CD14-positive monocyte (primary cell): ENCODE results near the gene PHF3. TPM values are rescaled to one million over a fixed set of nuclear protein-coding genes. Genes with fewer than 3 reads are reported as not detected.

ENCODE experiments used
- DNase-seq, 3 donors: peaks; one replicate each; pipeline ENCODE4 v3.0.0-alpha.2; 2011 to 2022
- H2AFZ ChIP-seq: 2 replicates; pipeline ENCODE4 v1.6.0; 2012; ENCODE audit warnings: mild to moderate bottlenecking, low read depth, low read length, inconsistent platforms; ENCODE audit not compliant: insufficient read depth, poor library complexity, severe bottlenecking
- H3K27ac ChIP-seq, 2 donors: 1 replicate in 1 of 2; 2 replicates in 1 of 2; pipeline ENCODE4 v1.5.1; 2012 to 2013; ENCODE audit warnings: low read length in 2 of 2, control low read depth in 1 of 2, inconsistent platforms in 1 of 2, low read depth in 1 of 2, mild to moderate bottlenecking in 1 of 2
- H3K27me3 ChIP-seq, 2 donors: one replicate each; pipeline versions ENCODE4 v1.6.0 to v1.6.1; 2011 to 2013; ENCODE audit warnings: low read length in 2 of 2; ENCODE audit not compliant: control insufficient read depth in 2 of 2, insufficient read depth in 2 of 2
- H3K36me3 ChIP-seq, 2 donors: replicated peaks in 1 of 2; 1 replicate in 1 of 2; 2 replicates in 1 of 2; pipeline versions ENCODE4 v1.5.1 to v1.6.1; 2012 to 2013; ENCODE audit warnings: low read length in 2 of 2, control low read depth in 1 of 2, inconsistent platforms in 1 of 2, mild to moderate bottlenecking in 1 of 2; ENCODE audit not compliant: insufficient read depth in 2 of 2, control insufficient read depth in 1 of 2
- H3K4me1 ChIP-seq, 2 donors: 1 replicate in 1 of 2; 2 replicates in 1 of 2; pipeline versions ENCODE4 v1.5.1 to v1.6.1; 2012 to 2013; ENCODE audit warnings: low read length in 2 of 2, control low read depth in 1 of 2, inconsistent platforms in 1 of 2, mild to moderate bottlenecking in 1 of 2, moderate library complexity in 1 of 2; ENCODE audit not compliant: insufficient read depth in 2 of 2, control insufficient read depth in 1 of 2
- H3K4me2 ChIP-seq: replicated peaks from 2 replicates; pipeline ENCODE3; 2012; ENCODE audit warnings: low read length, moderate library complexity, mild to moderate bottlenecking; ENCODE audit not compliant: poor library complexity, severe bottlenecking; ENCODE audit errors: extremely low read depth
- H3K4me3 ChIP-seq, 3 experiments: fragments of 200-600 bp in 1 of 3; sonication (generic) in 1 of 3; replicated peaks in 1 of 3; 1 replicate in 2 of 3; 2 replicates in 1 of 3; pipeline ENCODE4 v1.5.1; 2011 to 2013; ENCODE audit warnings: low read length in 3 of 3, mild to moderate bottlenecking in 3 of 3, control low read depth in 2 of 3, low read depth in 2 of 3, inconsistent platforms in 1 of 3, moderate library complexity in 1 of 3
- H3K79me2 ChIP-seq: 2 replicates; pipeline ENCODE4 v1.6.0; 2012; ENCODE audit warnings: mild to moderate bottlenecking, control low read depth, inconsistent platforms, low read length, moderate library complexity; ENCODE audit not compliant: insufficient read depth
- H3K9ac ChIP-seq: 2 replicates; pipeline ENCODE4 v1.6.0; 2017; ENCODE audit warnings: low read length, mild to moderate bottlenecking; ENCODE audit not compliant: insufficient read depth, poor library complexity, severe bottlenecking
- H3K9me3 ChIP-seq, 2 donors: replicated peaks in 1 of 2; 1 replicate in 1 of 2; 2 replicates in 1 of 2; pipeline versions ENCODE4 v1.5.1 to v1.6.1; 2012 to 2013; ENCODE audit warnings: low read length in 2 of 2, control low read depth in 1 of 2; ENCODE audit not compliant: control insufficient read depth in 1 of 2, insufficient read depth in 1 of 2
- H4K20me1 ChIP-seq: 2 replicates; pipeline ENCODE4 v1.6.0; 2012; ENCODE audit warnings: mild to moderate bottlenecking, low read length, control low read depth, moderate library complexity; ENCODE audit not compliant: insufficient read depth
- H3K27ac Mint-ChIP-seq, 7 donors: one replicate each; pipeline ENCODE4 v1.8.0; 2020; ENCODE audit warnings: mild to moderate bottlenecking in 7 of 7, mixed read lengths in 7 of 7, moderate library complexity in 6 of 7, inconsistent platforms in 2 of 7
- H3K27me3 Mint-ChIP-seq, 3 donors: one replicate each; pipeline ENCODE4 v1.8.0; 2021 to 2022; ENCODE audit warnings: low read depth in 3 of 3, mild to moderate bottlenecking in 3 of 3, mixed read lengths in 3 of 3, moderate library complexity in 3 of 3, inconsistent platforms in 1 of 3
- H3K36me3 Mint-ChIP-seq, 2 donors: one replicate each; pipeline ENCODE4 v1.8.0; 2020; ENCODE audit warnings: mixed read lengths in 2 of 2, inconsistent platforms in 1 of 2, mild to moderate bottlenecking in 1 of 2
- H3K4me1 Mint-ChIP-seq: one replicate; pipeline ENCODE4 v1.8.0; 2020; ENCODE audit warnings: mild to moderate bottlenecking, mixed read lengths
- H3K4me3 Mint-ChIP-seq, 2 donors: one replicate each; pipeline ENCODE4 v1.8.0; 2020; ENCODE audit warnings: mild to moderate bottlenecking in 2 of 2, mixed read lengths in 2 of 2, moderate library complexity in 1 of 2
- H3K9me3 Mint-ChIP-seq, 7 donors: one replicate each; pipeline ENCODE4 v1.8.0; 2020 to 2022; ENCODE audit warnings: mixed read lengths in 7 of 7, mild to moderate bottlenecking in 6 of 7, moderate library complexity in 6 of 7, inconsistent platforms in 2 of 7
- CTCF ChIP-seq: fragments of 200-600 bp; IDR thresholded peaks from one replicate; pipeline ENCODE4 v1.8.0; 2022; ENCODE audit warnings: antibody characterized with exemption, mild to moderate bottlenecking
- WGBS: methylation state at CpG from one replicate; pipeline ENCODE4 v1.1.5; 2013; ENCODE audit warnings: missing lambda C conversion rate; ENCODE audit not compliant: insufficient coverage; 5-methylcytosine and 5-hydroxymethylcytosine counted together
- intact Hi-C, 2 donors: fragments of 100-400 bp; cut with micrococcal nuclease; formaldehyde crosslinking; loops; one replicate each; pipeline versions ENCODE4 v1.15.0 to v1.15.1; 2023
- polyA plus RNA-seq, 3 donors: library from polyadenylated mRNA; depleted of rRNA in 1 of 3; unstranded in 2 of 3; stranded (reverse) in 1 of 3; fragments of 300-500 nt in 2 of 3; fragments of >200 nt in 1 of 3; fragmentation: Illumina TruSeq in 2 of 3; gene quantifications; 1 replicate in 2 of 3; 2 replicates in 1 of 3; pipeline ENCODE4 v1.2.3, GENCODE V29; 2012 to 2021

The PHF3 gene
- polyA plus RNA-seq, 3 donors = 5.4 to 13.8 (median 13.0) TPM

- no CpG with 5 or more reads among the region's 3 CpGs for WGBS
- peaks cover 18% of the 10 kb centered on the region for H3K4me1 Mint-ChIP-seq
These were observed 39.0 kb downstream of the PHF3 start for GRCh38 chr6:63674635-63675034.

GRCh38 chr6:63675138-63675537 is 39.5 kb downstream of the PHF3 start:
- Mint-ChIP-seq H3K27ac (no peak overlapping the region), H3K36me3 (peaks cover 6 to 7% of the 10 kb centered on the region in 2 donors), H3K27me3 (no peaks in the 10 kb centered on the region), H3K4me3 (no peak overlapping the region), H3K4me1 (peaks cover 17% of the 10 kb centered on the region), H3K9me3 (no peaks in the 10 kb centered on the region)
- TF ChIP-seq CTCF = no peak
- H3K27me3 ChIP-seq = no peaks in the 10 kb centered on the region
- no peaks in the 10 kb centered on the region for H3K9me3 ChIP-seq
- H3K36me3 ChIP-seq = peaks cover 0 to 14% of the 10 kb centered on the region in 2 donors
- intact Hi-C loops = no loop called here
- no peak overlapping the region for H3K9ac ChIP-seq
- no CpG with 5 or more reads among the region's 1 CpG for WGBS
- H3K79me2 ChIP-seq = peaks cover 97% of the 10 kb centered on the region
- no peak overlapping the region for H3K27ac ChIP-seq
- H4K20me1 ChIP-seq = peaks cover 100% of the 10 kb centered on the region
- no peak for DNase-seq
- H3K4me3 ChIP-seq = no peak overlapping the region
- H3K4me2 ChIP-seq = no peak overlapping the region
- H2AFZ ChIP-seq = no peak overlapping the region
- peaks cover 0 to 7% of the 10 kb centered on the region in 2 donors for H3K4me1 ChIP-seq

More at GRCh38 chr6:63674635-63675034, 39.0 kb downstream of the PHF3 start:
- no peak overlapping the region for H3K4me3 ChIP-seq
- peaks cover 0 to 14% of the 10 kb centered on the region in 2 donors for H3K36me3 ChIP-seq
- peaks cover 0 to 6% of the 10 kb centered on the region in 2 donors for H3K4me1 ChIP-seq
- no peaks in the 10 kb centered on the region for H3K27me3 ChIP-seq
- no peaks in the 10 kb centered on the region for H3K9me3 Mint-ChIP-seq
- H3K36me3 Mint-ChIP-seq = peaks cover 3 to 6% of the 10 kb centered on the region in 2 donors
- no peak for DNase-seq
- TF ChIP-seq CTCF = no peak
- H3K9me3 ChIP-seq = no peaks in the 10 kb centered on the region
- H4K20me1 ChIP-seq = peaks cover 100% of the 10 kb centered on the region
- intact Hi-C loops = no loop called here
- H3K4me2 ChIP-seq = no peak overlapping the region
- no peak overlapping the region for H3K4me3 Mint-ChIP-seq
- no peak overlapping the region for H2AFZ ChIP-seq
- H3K27me3 Mint-ChIP-seq = no peaks in the 10 kb centered on the region
- H3K27ac Mint-ChIP-seq = no peak overlapping the region
- no peak overlapping the region for H3K27ac ChIP-seq
- H3K79me2 ChIP-seq = peaks cover 97% of the 10 kb centered on the region
- H3K9ac ChIP-seq = no peak overlapping the region
